Measurements from ENCODE around the gene U2AF2. TPM values are rescaled to one million over a fixed set of nuclear protein-coding genes. Genes with fewer than 3 reads are reported as not detected.

Gene U2AF2
- total RNA-seq, 2 experiments from 2014 or later: 211 to 264 TPM

- no peak overlapping the region for H2AFZ ChIP-seq (ENCODE audit: low read length)
- no peak overlapping the region for H3K4me3 ChIP-seq (ENCODE audit: low read depth, low read length, poor library complexity, severe bottlenecking)
- no peaks in the 10 kb centered on the region for H3K9me3 ChIP-seq (ENCODE audit: low read length)
- H3K9me2 ChIP-seq (ENCODE audit: insufficient read depth, low read length): no peaks in the 10 kb centered on the region
- peaks cover 5% of the 10 kb centered on the region for H3K4me1 ChIP-seq (ENCODE audit: insufficient read depth, low read length, poor library complexity, severe bottlenecking)
- DNase-seq (ENCODE audit: low spot score): no peak
- CTCF ChIA-PET (ENCODE audit: unreplicated experiment): no interaction called here
- POLR2A ChIA-PET: no interaction called here
- no peak for TF ChIP-seq CTCF (conservative IDR thresholded peaks at IDR 0.05; ENCODE audit: low read length)
- no peak for TF ChIP-seq EZH2phosphoT487 (IDR thresholded peaks at IDR 0.05; ENCODE audit: borderline replicate concordance, low read depth, low read length)
- no peak overlapping the region for H3K4me2 ChIP-seq (ENCODE audit: low read length)
- H3K36me3 ChIP-seq (ENCODE audit: insufficient read depth, low read length): peaks cover 40% of the 10 kb centered on the region
- no peaks in the 10 kb centered on the region for H3K79me2 ChIP-seq (ENCODE audit: insufficient read depth, low read depth, low read length)
- H3K27ac ChIP-seq (ENCODE audit: low read depth, low read length, poor library complexity, severe bottlenecking): no peak overlapping the region
- BruUV-seq (replicated peaks): no TSS peak
- intact Hi-C loops (cut with micrococcal nuclease; ENCODE audit: unreplicated experiment): no loop called here
- no peaks in the 10 kb centered on the region for H4K20me1 ChIP-seq (ENCODE audit: insufficient read depth, low read length)
Observed at GRCh38 chr19:55619286-55619685, 35.5 kb upstream of the U2AF2 start.

DNA sequence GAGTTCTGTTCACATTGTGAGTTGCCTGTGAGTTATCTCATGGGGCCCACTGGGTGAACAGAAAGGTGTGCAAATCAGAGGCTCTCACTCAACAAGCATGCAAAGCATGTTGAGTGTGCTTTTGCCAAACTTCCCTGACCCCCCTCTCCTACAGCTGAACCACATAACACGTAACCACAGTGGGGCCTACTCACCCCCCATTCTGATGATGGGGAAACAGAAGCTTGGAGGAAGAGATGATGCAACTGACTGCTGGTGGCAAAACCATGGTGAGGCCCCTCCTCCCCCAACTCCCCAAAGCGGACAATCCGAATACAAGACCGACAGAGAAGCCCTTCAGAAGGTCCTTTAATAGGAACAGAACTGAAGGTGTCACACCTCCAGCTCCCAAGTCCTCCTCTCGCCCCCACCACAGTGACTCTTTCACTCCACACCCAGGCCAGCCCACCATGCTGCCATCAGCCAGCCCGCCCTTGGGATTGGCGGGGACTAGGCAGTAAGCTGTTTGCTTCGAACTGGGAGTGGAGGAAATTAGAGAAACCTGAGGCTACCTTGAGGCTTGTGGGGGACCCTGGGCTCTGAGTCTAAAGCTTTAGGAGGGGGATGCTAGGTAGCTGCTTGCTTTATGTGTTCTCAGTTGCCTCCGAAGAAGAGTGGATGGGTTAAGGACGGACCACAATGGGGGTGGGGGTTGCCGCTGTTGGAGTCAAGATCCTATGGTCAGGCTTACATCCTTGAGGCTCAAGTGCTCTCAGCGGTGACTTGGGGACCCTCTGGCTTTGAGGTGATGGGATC lies 34.2 kb upstream of the U2AF2 start:
- no peaks in the 10 kb centered on the region for H4K20me1 ChIP-seq (ENCODE audit: insufficient read depth, low read length)
- TF ChIP-seq CTCF (conservative IDR thresholded peaks at IDR 0.05; ENCODE audit: low read length) (no peak), EZH2phosphoT487 (IDR thresholded peaks at IDR 0.05; ENCODE audit: borderline replicate concordance, low read depth, low read length) (no peak)
- no peak overlapping the region for H3K4me2 ChIP-seq (ENCODE audit: low read length)
- no peak overlapping the region for H2AFZ ChIP-seq (ENCODE audit: low read length)
- DNase-seq (ENCODE audit: low spot score): no peak
- no TSS peak for BruUV-seq (replicated peaks)
- ChIA-PET POLR2A (no interaction called here), CTCF (ENCODE audit: unreplicated experiment) (no interaction called here)
- peaks cover 32% of the 10 kb centered on the region for H3K36me3 ChIP-seq (ENCODE audit: insufficient read depth, low read length)
- H3K79me2 ChIP-seq (ENCODE audit: insufficient read depth, low read depth, low read length): no peaks in the 10 kb centered on the region
- H3K9me2 ChIP-seq (ENCODE audit: insufficient read depth, low read length): no peaks in the 10 kb centered on the region
- intact Hi-C loops (cut with micrococcal nuclease; ENCODE audit: unreplicated experiment): no loop called here
- no peaks in the 10 kb centered on the region for H3K9me3 ChIP-seq (ENCODE audit: low read length)
- H3K4me1 ChIP-seq (ENCODE audit: insufficient read depth, low read length, poor library complexity, severe bottlenecking): peaks cover 11% of the 10 kb centered on the region
- H3K27ac ChIP-seq (ENCODE audit: low read depth, low read length, poor library complexity, severe bottlenecking): no peak overlapping the region
- no peak overlapping the region for H3K4me3 ChIP-seq (ENCODE audit: low read depth, low read length, poor library complexity, severe bottlenecking)

DNA sequence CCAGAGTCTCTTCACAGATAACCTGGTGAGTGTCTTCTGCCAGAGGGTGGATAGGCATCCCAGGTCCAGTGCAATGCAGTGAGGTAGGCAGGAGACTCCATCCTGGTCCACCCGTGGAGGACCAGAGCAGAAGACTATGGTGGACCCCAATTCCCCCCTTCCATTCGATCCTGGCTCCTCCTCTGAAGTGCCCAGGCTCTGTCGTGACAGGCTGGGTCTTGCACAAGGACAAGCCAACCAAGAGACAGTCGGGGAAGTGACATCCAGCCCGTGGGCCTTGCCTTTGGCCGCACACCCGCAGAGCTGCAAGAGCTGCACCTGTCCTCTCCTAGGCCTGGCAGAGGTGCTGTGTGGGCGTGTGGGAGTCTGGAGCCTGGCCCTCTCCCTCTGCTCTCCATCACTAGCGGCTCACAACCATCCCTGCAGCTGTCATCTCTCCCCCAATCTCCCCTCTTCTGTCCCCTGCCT lies 33.6 kb upstream of the U2AF2 start:
- H3K9me2 ChIP-seq (ENCODE audit: insufficient read depth, low read length): no peaks in the 10 kb centered on the region
- intact Hi-C loops (cut with micrococcal nuclease; ENCODE audit: unreplicated experiment): no loop called here
- TF ChIP-seq CTCF (conservative IDR thresholded peaks at IDR 0.05; ENCODE audit: low read length): no peak
- TF ChIP-seq EZH2phosphoT487 (IDR thresholded peaks at IDR 0.05; ENCODE audit: borderline replicate concordance, low read depth, low read length): no peak
- DNase-seq (ENCODE audit: low spot score): no peak
- no peaks in the 10 kb centered on the region for H3K79me2 ChIP-seq (ENCODE audit: insufficient read depth, low read depth, low read length)
- H3K36me3 ChIP-seq (ENCODE audit: insufficient read depth, low read length): peaks cover 25% of the 10 kb centered on the region
- peaks cover 11% of the 10 kb centered on the region for H3K4me1 ChIP-seq (ENCODE audit: insufficient read depth, low read length, poor library complexity, severe bottlenecking)
- H3K27ac ChIP-seq (ENCODE audit: low read depth, low read length, poor library complexity, severe bottlenecking): no peak overlapping the region
- BruUV-seq (replicated peaks): no TSS peak
- H3K4me2 ChIP-seq (ENCODE audit: low read length): no peak overlapping the region
- ChIA-PET POLR2A (no interaction called here), CTCF (ENCODE audit: unreplicated experiment) (no interaction called here)
- H3K4me3 ChIP-seq (ENCODE audit: low read depth, low read length, poor library complexity, severe bottlenecking): no peak overlapping the region
- no peaks in the 10 kb centered on the region for H4K20me1 ChIP-seq (ENCODE audit: insufficient read depth, low read length)
- no peaks in the 10 kb centered on the region for H3K9me3 ChIP-seq (ENCODE audit: low read length)
- H2AFZ ChIP-seq (ENCODE audit: low read length): no peak overlapping the region

Measured in OCI-LY7 (cell line).